Gastroesophageal sphincter (tissue), 3 donors: ENCODE results near the gene CAPN8.

Source experiments
- EP300 ChIP-seq: sonication (generic); formaldehyde crosslinking; IDR thresholded peaks from one replicate; pipeline ENCODE4 v1.6.1; 2017; ENCODE audit warnings: antibody characterized with exemption, mild to moderate bottlenecking
- POLR2A ChIP-seq, 2 donors: fragments of 450-650 bp; IDR thresholded peaks; one replicate each; pipeline ENCODE4 v1.6.1; 2017; ENCODE audit warnings: antibody characterized with exemption in 2 of 2, mild to moderate bottlenecking in 2 of 2, moderate library complexity in 1 of 2
- TF ChIP-seq, protein P1 (sequence below), 4 experiments: fragments of 200-600 bp in 2 of 4; fragments of 450-650 bp in 2 of 4; sonication (generic) in 1 of 4; IDR thresholded peaks; one replicate each; pipeline ENCODE4 v1.5.1; 2017 to 2019; ENCODE audit warnings: antibody characterized with exemption in 4 of 4, mild to moderate bottlenecking in 2 of 4, moderate library complexity in 2 of 4

GRCh38 chr1:223609977-223610376 lies 55.5 kb downstream of the CAPN8 start:
- no peak for TF ChIP-seq POLR2A (IDR thresholded peaks at IDR 0.05)
- TF ChIP-seq EP300: no peak
- TF ChIP-seq, protein P1, sequence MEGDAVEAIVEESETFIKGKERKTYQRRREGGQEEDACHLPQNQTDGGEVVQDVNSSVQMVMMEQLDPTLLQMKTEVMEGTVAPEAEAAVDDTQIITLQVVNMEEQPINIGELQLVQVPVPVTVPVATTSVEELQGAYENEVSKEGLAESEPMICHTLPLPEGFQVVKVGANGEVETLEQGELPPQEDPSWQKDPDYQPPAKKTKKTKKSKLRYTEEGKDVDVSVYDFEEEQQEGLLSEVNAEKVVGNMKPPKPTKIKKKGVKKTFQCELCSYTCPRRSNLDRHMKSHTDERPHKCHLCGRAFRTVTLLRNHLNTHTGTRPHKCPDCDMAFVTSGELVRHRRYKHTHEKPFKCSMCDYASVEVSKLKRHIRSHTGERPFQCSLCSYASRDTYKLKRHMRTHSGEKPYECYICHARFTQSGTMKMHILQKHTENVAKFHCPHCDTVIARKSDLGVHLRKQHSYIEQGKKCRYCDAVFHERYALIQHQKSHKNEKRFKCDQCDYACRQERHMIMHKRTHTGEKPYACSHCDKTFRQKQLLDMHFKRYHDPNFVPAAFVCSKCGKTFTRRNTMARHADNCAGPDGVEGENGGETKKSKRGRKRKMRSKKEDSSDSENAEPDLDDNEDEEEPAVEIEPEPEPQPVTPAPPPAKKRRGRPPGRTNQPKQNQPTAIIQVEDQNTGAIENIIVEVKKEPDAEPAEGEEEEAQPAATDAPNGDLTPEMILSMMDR (IDR thresholded peaks at IDR 0.05): no peak
